ENCODE measurements around the gene ZBTB20.
"Not testable (repeated sequence)": the region's sequence is repeated elsewhere in the genome, so short reads cannot be mapped to it uniquely, and the experiment has no call there.

Gene ZBTB20

GRCh38 chr3:114706591-114707232 lies 440.4 kb downstream of the ZBTB20 start:
- DNase-seq, result no peak

- no peak for DNase-seq
Measured at GRCh38 chr3:114700637-114701234, 446.4 kb downstream of the ZBTB20 start.

- no peak for DNase-seq
Measured at GRCh38 chr3:114698146-114699105, 448.7 kb downstream of the ZBTB20 start.

GRCh38 chr3:114697401-114697800 lies 449.7 kb downstream of the ZBTB20 start:
- DNase-seq, result no peak

- no peak for DNase-seq
Measured at GRCh38 chr3:114694251-114694650, 452.8 kb downstream of the ZBTB20 start.

- DNase-seq, result no peak
Measured at GRCh38 chr3:114691871-114692270, 455.2 kb downstream of the ZBTB20 start.

- DNase-seq, result no peak
Measured at GRCh38 chr3:114690911-114691310, 456.2 kb downstream of the ZBTB20 start.

GRCh38 chr3:114687151-114687550 lies 459.9 kb downstream of the ZBTB20 start:
- DNase-seq, result no peak

- no peak for DNase-seq
Measured at GRCh38 chr3:114686621-114687020, 460.5 kb downstream of the ZBTB20 start.

- DNase-seq, result no peak
Measured at GRCh38 chr3:114685161-114685560, 461.9 kb downstream of the ZBTB20 start.

GRCh38 chr3:114680299-114680698 lies 466.8 kb downstream of the ZBTB20 start:
- no peak for DNase-seq

- DNase-seq, result not testable (repeated sequence)
Measured at GRCh38 chr3:114679773-114680172, 467.3 kb downstream of the ZBTB20 start.

- DNase-seq, result no peak
Measured at GRCh38 chr3:114675104-114675503, 472.0 kb downstream of the ZBTB20 start.

GRCh38 chr3:114674036-114674435 lies 473.1 kb downstream of the ZBTB20 start:
- DNase-seq, result no peak

- no peak for DNase-seq
Measured at GRCh38 chr3:114673481-114673880, 473.6 kb downstream of the ZBTB20 start.

GRCh38 chr3:114672692-114673447 lies 474.2 kb downstream of the ZBTB20 start:
- DNase-seq, result no peak

GRCh38 chr3:114671741-114672510 lies 475.2 kb downstream of the ZBTB20 start:
- DNase-seq, result no peak

GRCh38 chr3:114669614-114670013 lies 477.5 kb downstream of the ZBTB20 start:
- DNase-seq, result no peak

GRCh38 chr3:114668099-114668498 lies 479.0 kb downstream of the ZBTB20 start:
- DNase-seq, result no peak

- no peak for DNase-seq
Measured at GRCh38 chr3:114666623-114667022, 480.5 kb downstream of the ZBTB20 start.

- DNase-seq, result no peak
Measured at GRCh38 chr3:114664006-114664405, 483.1 kb downstream of the ZBTB20 start.

- DNase-seq, result no peak
Measured at GRCh38 chr3:114660808-114661207, 486.3 kb downstream of the ZBTB20 start.

Measured in activated CD4-positive, alpha-beta T cell treated with anti-CD3 and anti-CD28 coated beads, Interleukin-2, amount 50 U/mL, for 4 hours (primary cell).